HepG2 (cell line): Measurements from ENCODE around the gene SBK2.

Source experiments
- CTCF ChIP-seq: sonication (generic); formaldehyde crosslinking; IDR thresholded peaks from 2 replicates; pipeline ENCODE4 v1.5.0; 2020; ENCODE audit warnings: mild to moderate bottlenecking, missing genetic modification reagents, moderate library complexity
- MLXIP ChIP-seq: sonication (generic); formaldehyde crosslinking; IDR thresholded peaks from 2 replicates; pipeline ENCODE4 v1.9.0; 2021; ENCODE audit warnings: missing genetic modification reagents, borderline replicate concordance
- PHF8 ChIP-seq: sonication (generic); formaldehyde crosslinking; IDR thresholded peaks from 2 replicates; pipeline ENCODE4 v1.5.0; 2020; ENCODE audit warnings: missing genetic modification reagents
- POLR2A ChIP-seq, 2 experiments: IDR thresholded peaks; 2 replicates each; pipeline ENCODE4 v1.6.1; 2011; ENCODE audit warnings: low read depth in 2 of 2, low read length in 2 of 2, mild to moderate bottlenecking in 1 of 2, moderate library complexity in 1 of 2; ENCODE audit not compliant: insufficient read depth in 1 of 2
- RBM39 ChIP-seq: fragments of 200-400 bp; formaldehyde crosslinking; IDR thresholded peaks from one replicate; pipeline ENCODE4 v1.6.1; 2018; ENCODE audit warnings: antibody characterized with exemption, mild to moderate bottlenecking, low read depth, low read length; ENCODE audit not compliant: poor library complexity, severe bottlenecking
- RNF219 ChIP-seq: sonication (generic); formaldehyde crosslinking; IDR thresholded peaks from 2 replicates; pipeline ENCODE4 v1.5.0; 2020; ENCODE audit warnings: mild to moderate bottlenecking, missing genetic modification reagents
- SATB2 ChIP-seq: sonication (generic); formaldehyde crosslinking; IDR thresholded peaks from 2 replicates; pipeline ENCODE4 v1.5.0; 2020; ENCODE audit warnings: missing genetic modification reagents
- TF ChIP-seq, protein P1 (sequence below): fragments of 450-650 bp; IDR thresholded peaks from 2 replicates; pipeline ENCODE4 v1.6.1; 2017; ENCODE audit warnings: mild to moderate bottlenecking
- TF ChIP-seq, protein P2 (sequence below): sonication (generic); formaldehyde crosslinking; IDR thresholded peaks from 2 replicates; pipeline ENCODE4 v1.8.0; 2022; ENCODE audit warnings: missing genetic modification reagents, mild to moderate bottlenecking, inconsistent platforms, borderline replicate concordance

DNA sequence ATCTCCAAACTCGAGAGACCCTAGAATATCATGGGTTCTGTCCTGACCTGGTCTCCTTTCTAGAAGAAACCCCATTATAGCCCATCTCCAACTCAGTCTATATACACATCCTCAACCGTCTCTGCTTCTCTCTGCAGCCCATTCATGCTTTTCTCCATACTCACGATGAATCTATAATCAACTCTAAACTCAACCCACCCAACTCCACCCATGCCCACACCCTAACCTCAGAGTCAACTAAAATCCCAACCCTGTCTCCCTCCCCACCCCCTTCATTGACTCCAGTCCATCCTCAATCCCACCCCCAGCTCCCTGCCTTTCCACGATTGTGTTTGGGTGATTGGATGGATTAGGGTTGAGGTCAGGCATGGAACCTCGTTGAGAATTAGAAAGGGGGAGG is 6.6 kb upstream of the SBK2 start:
- no peak for TF ChIP-seq RBM39
- TF ChIP-seq RNF219 (CRISPR knock-in tag), result no peak
- TF ChIP-seq, protein P1, sequence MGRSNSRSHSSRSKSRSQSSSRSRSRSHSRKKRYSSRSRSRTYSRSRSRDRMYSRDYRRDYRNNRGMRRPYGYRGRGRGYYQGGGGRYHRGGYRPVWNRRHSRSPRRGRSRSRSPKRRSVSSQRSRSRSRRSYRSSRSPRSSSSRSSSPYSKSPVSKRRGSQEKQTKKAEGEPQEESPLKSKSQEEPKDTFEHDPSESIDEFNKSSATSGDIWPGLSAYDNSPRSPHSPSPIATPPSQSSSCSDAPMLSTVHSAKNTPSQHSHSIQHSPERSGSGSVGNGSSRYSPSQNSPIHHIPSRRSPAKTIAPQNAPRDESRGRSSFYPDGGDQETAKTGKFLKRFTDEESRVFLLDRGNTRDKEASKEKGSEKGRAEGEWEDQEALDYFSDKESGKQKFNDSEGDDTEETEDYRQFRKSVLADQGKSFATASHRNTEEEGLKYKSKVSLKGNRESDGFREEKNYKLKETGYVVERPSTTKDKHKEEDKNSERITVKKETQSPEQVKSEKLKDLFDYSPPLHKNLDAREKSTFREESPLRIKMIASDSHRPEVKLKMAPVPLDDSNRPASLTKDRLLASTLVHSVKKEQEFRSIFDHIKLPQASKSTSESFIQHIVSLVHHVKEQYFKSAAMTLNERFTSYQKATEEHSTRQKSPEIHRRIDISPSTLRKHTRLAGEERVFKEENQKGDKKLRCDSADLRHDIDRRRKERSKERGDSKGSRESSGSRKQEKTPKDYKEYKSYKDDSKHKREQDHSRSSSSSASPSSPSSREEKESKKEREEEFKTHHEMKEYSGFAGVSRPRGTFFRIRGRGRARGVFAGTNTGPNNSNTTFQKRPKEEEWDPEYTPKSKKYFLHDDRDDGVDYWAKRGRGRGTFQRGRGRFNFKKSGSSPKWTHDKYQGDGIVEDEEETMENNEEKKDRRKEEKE, result no peak
- no peak for TF ChIP-seq POLR2A (IDR thresholded peaks at IDR 0.05; ENCODE audit: insufficient read depth in 1 of 2, low read depth in 2 of 2, low read length in 2 of 2)
- TF ChIP-seq CTCF (CRISPR knock-in tag), result no peak
- TF ChIP-seq PHF8 (CRISPR knock-in tag), result no peak
- no peak for TF ChIP-seq MLXIP (CRISPR knock-in tag)
- TF ChIP-seq, protein P2, sequence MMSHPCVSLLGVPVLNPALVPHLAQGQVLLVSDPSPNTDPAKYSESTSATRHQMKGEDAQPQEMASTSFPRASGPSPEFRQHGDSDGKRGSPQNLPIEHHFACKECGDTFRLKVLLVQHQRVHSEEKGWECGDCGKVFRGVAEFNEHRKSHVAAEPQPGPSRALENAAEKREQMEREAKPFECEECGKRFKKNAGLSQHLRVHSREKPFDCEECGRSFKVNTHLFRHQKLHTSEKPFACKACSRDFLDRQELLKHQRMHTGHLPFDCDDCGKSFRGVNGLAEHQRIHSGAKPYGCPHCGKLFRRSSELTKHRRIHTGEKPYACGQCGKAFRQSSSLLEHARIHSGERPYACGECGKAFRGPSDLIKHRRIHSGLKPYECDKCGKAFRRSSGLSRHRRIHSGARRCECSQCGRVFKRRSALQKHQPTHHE (CRISPR knock-in tag), result no peak
- no peak for TF ChIP-seq SATB2 (CRISPR knock-in tag)
